Activated naive CD4-positive, alpha-beta T cell treated with anti-CD3 and anti-CD28 coated beads, Interleukin-2, amount 10 ng/mL, durations not matched to agents 5 hours and 36 hours (primary cell): ENCODE results near the gene IFI27. TPM values are rescaled to one million over a fixed set of nuclear protein-coding genes. Genes with fewer than 3 reads are reported as not detected.

Experiments
- total RNA-seq, 2 experiments: library from RNA; stranded (reverse); gene quantifications; one replicate each; pipeline ENCODE4 v1.2.3, GENCODE V29; 2021

The IFI27 gene
- 1 to 10 TPM; 1.6 to 3.4 TPM for total RNA-seq

DNA sequence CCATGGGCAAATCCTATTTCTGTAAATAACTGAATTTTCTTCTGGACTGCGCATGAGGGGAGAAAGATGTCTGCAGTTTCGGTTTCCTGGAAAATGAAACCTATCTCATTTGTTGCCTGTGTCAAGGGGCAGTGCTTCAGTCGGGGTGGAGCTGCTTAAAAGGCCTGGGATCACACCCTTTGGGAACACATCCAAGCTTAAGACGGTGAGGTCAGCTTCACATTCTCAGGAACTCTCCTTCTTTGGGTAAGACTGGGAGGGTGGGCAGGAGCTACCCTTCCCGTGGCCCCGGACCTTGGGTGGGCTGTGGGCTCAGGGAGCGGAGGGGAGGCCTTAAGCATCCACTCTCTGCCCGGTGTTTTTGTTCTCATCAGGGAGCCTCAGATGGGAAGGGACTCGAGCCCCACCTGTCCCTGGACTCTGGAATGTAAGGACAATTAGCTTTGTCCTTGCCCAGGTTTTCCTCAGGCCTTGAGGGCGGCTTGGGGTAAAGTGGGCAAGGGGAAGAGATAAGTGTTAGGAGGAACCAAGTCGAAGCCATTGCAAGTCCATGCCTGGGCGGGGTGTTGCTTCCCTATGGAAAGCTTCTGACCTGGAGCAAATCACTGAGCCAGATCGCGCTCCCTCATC is at the start of gene IFI27:
IFI27 (plus strand) TSS at position 185 of the 630 bp plus-strand sequence.

DNA sequence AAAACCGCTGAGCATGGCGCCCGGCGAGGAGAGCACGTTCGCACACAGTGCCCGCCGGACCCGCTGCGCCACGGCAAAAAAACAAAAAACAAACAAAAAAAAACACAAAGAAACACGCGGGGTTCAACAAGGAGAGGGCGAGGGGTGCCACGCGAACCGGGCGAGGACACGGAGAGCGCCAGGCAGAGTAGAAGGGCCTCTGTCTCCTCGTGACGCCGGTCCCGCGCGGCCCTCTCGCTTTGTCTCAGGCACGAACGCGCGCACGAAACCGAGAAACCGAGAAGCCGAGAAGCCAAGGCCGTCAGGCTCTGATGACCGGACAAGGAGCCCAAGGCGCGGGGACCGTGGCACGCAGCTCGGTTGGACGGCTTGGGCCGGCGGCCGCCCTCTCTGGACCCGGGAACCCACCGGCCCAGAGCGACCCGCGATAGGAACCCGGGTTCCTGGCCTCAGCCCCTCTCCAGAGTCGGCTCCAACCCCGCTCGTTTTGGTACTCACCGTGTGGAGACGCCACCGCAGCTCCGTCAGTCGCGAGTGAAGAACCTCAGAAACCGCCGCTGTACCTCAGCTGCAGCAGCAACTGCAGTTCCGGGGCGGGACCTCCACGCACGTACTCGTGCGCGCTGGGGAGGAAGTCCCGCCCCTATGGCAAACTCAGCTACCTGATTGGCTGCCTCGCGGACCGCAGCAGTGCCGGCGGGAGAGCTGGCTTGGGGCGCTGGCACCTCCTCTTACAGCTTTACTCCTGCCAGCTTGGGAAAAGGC is 29.7 kb upstream of the IFI27 start, which contains the start of the genes DDX24 and IFI27L1:
DDX24 (minus strand) TSS at position 582 of the 765 bp plus-strand sequence. CDS start 1,460 bp downstream, outside the sequence.
IFI27L1 (plus strand) TSS at position 690 of the 765 bp plus-strand sequence. CDS start 15,628 bp downstream, outside the sequence.

DNA sequence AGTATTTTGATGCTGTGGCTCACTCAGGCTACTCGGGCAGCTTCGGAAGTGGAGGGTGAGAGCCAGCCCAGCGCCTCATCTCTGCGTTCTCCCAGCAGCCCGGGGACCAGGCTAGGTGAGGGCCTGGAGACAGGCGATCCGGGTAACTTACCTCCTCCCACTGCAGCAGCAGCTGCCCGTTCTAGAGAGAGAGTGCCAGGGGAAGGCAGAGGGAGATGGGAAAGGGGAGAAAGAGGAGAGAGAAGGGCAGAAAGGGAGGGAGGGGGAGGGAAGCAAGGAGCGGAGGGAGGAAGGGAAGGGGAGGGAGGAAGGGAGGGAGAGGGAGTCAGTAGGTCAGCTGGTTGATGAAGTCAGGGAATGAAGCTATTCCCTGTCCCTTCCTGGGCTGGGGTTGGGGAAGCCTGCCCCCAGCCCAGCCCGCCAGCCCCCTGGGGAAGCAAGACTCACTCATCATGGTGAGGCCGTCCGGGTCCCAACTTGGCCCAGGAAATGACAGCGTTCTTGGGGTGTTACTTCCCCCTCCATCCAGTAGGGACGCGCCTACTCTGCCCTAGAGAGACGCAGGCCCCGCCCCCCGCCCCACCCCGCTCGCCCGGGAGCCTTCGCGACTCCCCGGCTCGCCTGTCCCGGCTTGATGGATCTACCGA is 18.7 kb downstream of the IFI27 start, which contains the start of gene IFI27L2:
IFI27L2 (minus strand) TSS at position 494 of the 647 bp plus-strand sequence; CDS start at position 454, 40 bp downstream.

Other genes starting within 250 kb of the IFI27 start
- not detected for gene FAM181A, start 183.4 kb upstream of the IFI27 start, total RNA-seq
- gene ASB2, start 134.2 kb upstream of the IFI27 start, total RNA-seq: 10 to 100 TPM; 22.9 to 24.2 TPM
- gene CCDC197, start 113.4 kb upstream of the IFI27 start, total RNA-seq: not detected
- 1 to 10 TPM; 1.8 to 2.4 TPM for gene OTUB2, start 84.4 kb upstream of the IFI27 start, total RNA-seq
- 100 to 1,000 TPM; 198 to 201 TPM for gene DDX24, start 29.5 kb upstream of the IFI27 start, total RNA-seq
- gene IFI27L1, start 29.4 kb upstream of the IFI27 start, total RNA-seq: 10 to 100 TPM; 25.3 to 25.7 TPM
- 10 to 100 TPM; 82.9 to 87.0 TPM for gene IFI27L2, start 18.9 kb downstream of the IFI27 start, total RNA-seq
- 1 to 10 TPM; 2.6 to 3.0 TPM for gene PPP4R4, start 63.6 kb downstream of the IFI27 start, total RNA-seq
- not detected for gene SERPINA10, start 182.5 kb downstream of the IFI27 start, total RNA-seq
- not detected for gene SERPINA6, start 212.6 kb downstream of the IFI27 start, total RNA-seq